ENCODE data around the gene CDC42EP1. TPM values are rescaled to one million over a fixed set of nuclear protein-coding genes. Genes with fewer than 3 reads are reported as not detected.

CDC42EP1 gene
- total and polyA plus RNA-seq, 2 experiments from 2014 or later = 83.8 to 122 TPM

DNA sequence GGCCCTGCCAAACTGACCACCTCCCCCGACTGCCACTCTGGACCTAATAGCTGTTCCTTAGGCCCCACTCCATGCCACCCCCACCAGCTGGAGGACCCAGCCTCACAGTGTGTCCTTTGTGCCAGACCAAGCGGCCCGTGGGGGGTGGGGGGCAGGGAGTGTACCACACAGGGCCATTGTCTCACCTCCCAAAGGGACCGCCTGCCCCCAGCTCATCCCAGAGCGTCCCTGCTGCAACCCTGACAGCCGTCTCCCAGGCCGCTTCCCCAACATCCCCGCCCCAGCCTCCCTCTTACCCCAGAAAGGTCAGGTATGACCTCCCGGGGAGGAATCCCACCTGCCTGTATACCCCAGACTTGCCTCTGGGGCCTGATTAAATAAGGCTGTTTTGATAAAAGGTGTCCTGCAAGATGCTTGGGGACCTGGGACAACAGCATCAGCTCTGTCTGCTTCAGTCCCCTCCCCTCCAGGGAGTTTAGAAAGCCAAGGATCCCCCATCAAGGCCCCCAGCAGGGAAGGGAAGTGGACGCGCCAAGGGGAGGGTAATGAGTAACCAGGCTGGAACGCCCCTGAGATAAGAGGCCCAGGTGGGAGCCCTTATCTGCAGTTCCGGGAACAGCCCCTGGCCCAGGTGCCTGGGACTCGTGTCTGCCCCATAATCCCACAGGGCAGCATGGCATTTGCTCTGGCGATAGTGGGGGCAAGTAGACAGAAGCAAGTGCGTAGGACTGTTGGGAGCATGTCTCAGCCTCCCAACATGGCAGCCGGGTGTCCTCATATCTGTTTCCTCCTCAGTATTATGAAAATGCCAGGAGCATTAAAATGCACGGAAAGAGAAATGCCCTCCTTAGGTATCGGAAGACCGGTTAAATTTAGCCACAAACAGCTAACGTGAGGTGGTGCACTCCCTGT is 9.0 kb downstream of the CDC42EP1 start:
- H3K27ac ChIP-seq = no peak overlapping the region
- H3K9me3 ChIP-seq (ENCODE audit: low read depth) = no peaks in the 10 kb centered on the region
- no peaks in the 10 kb centered on the region for H3K9me2 ChIP-seq (ENCODE audit: insufficient read depth)
- no peak for DNase-seq
- peaks cover 16% of the 10 kb centered on the region for H3K4me1 ChIP-seq (ENCODE audit: insufficient read depth)
- in situ Hi-C loops (cut with MboI) = no loop called here
- H3K27me3 ChIP-seq (replicated peaks; ENCODE audit: insufficient read depth) = no peaks in the 10 kb centered on the region
- H3K36me3 ChIP-seq (ENCODE audit: low read depth) = peaks cover 32% of the 10 kb centered on the region; the same call in 1 of the 2 replicates
- no peak overlapping the region for H3K9ac ChIP-seq
- TF ChIP-seq EZH2 (IDR thresholded peaks at IDR 0.05; ENCODE audit: insufficient read depth, poor library complexity, severe bottlenecking) (no peak), EZH2phosphoT487 (IDR thresholded peaks at IDR 0.05; ENCODE audit: insufficient read depth, low read depth) (no peak)
- H3F3A ChIP-seq (ENCODE audit: insufficient read depth) = peaks cover 57% of the 10 kb centered on the region
- peaks cover 63% of the 10 kb centered on the region for H3K79me2 ChIP-seq (ENCODE audit: insufficient read depth)
- WGBS, 2 experiments (ENCODE audit: low coverage in 1 of 2, low lambda C conversion rate in 2 of 2, missing lambda C conversion rate in 2 of 2) = 58 to 71% methylated on average over 16 to 21 of the region's 21 CpGs
- H3K4me3 ChIP-seq = no peak overlapping the region
- peaks cover 10% of the 10 kb centered on the region; the same call in 1 of the 2 replicates for H4K20me1 ChIP-seq (ENCODE audit: insufficient read depth)
- no peak overlapping the region for H2AFZ ChIP-seq
- H3K4me2 ChIP-seq (ENCODE audit: unreplicated experiment) = no peak overlapping the region

DNA sequence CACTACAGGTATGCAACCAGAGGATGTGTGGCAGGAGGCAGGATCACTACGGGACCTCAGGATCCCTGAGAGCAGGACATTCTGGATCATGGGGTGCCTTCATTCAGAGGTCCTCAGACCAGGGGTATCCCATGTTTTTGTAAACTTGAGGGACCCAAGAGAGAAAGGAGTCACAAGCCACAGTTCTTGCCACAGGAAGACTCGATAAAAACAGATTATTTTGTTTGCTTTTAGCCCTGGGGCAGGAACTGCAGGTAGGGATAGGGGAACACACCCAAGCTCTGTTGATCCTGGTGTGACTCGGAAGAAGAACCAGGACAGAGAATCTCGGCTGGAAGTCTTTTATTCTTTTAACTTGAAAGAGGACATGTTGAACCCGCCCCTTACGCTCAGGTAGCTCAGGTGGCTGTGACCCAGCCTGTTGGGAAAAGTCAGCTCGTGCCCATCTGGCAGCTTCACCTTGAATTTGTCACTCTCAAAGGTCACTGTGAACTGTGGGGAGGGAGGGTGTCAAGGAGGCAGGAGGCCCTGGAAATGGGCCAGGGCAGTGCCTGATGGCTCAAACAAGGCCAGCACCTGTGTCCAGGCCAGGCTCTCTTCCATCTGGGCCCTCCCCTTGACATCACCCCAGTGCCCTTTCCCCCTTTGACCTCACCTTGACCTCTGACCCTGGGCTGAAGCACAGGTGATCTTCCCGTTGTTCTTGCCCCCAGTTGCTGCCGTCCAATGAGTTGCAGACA is 9.8 kb downstream of the CDC42EP1 start:
- Histone ChIP-seq H3K4me2 (ENCODE audit: unreplicated experiment) (no peak overlapping the region), H3K36me3 (ENCODE audit: low read depth) (peaks cover 32% of the 10 kb centered on the region; the same call in 1 of the 2 replicates), H3K79me2 (ENCODE audit: insufficient read depth) (peaks cover 54% of the 10 kb centered on the region), H3K9ac (no peak overlapping the region), H3K9me2 (ENCODE audit: insufficient read depth) (no peaks in the 10 kb centered on the region), H3K27me3 (replicated peaks; ENCODE audit: insufficient read depth) (no peaks in the 10 kb centered on the region), H3K4me1 (ENCODE audit: insufficient read depth) (peaks cover 9% of the 10 kb centered on the region), H2AFZ (no peak overlapping the region), H3K4me3 (no peak overlapping the region), H4K20me1 (ENCODE audit: insufficient read depth) (peaks cover 7% of the 10 kb centered on the region; the same call in 1 of the 2 replicates), H3F3A (ENCODE audit: insufficient read depth) (peaks cover 49% of the 10 kb centered on the region), H3K9me3 (ENCODE audit: low read depth) (no peaks in the 10 kb centered on the region), H3K27ac (no peak overlapping the region)
- TF ChIP-seq EZH2phosphoT487 (IDR thresholded peaks at IDR 0.05; ENCODE audit: insufficient read depth, low read depth) (no peak), EZH2 (IDR thresholded peaks at IDR 0.05; ENCODE audit: insufficient read depth, poor library complexity, severe bottlenecking) (no peak)
- in situ Hi-C loops (cut with MboI) = no loop called here
- WGBS, 2 experiments (ENCODE audit: low coverage in 1 of 2, low lambda C conversion rate in 2 of 2, missing lambda C conversion rate in 2 of 2) = 79 to 83% methylated on average over 9 of the region's 9 CpGs
- no peak for DNase-seq

DNA sequence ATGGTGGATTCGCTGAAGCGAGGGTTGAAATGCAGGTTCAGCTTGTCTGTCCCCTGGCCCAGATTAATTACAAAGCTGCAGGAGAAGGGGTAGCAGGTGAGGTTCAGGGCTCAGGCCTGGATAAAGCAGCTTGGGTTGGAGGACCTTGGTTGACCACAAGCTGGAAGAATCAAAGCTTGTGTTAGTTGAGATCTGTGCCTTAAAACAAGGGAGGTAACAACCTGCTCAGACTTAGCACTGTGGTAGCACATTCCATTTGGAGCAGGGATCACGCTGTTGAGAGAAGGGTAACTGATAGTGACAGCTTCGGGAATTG is 10.3 kb downstream of the CDC42EP1 start:
- no peak overlapping the region for H2AFZ ChIP-seq
- no peaks in the 10 kb centered on the region for H3K9me3 ChIP-seq (ENCODE audit: low read depth)
- no peak overlapping the region for H3K27ac ChIP-seq
- no peak for DNase-seq
- H3K4me1 ChIP-seq (ENCODE audit: insufficient read depth) = peaks cover 9% of the 10 kb centered on the region
- in situ Hi-C loops (cut with MboI) = no loop called here
- no peak overlapping the region for H3K4me3 ChIP-seq
- WGBS, 2 experiments (ENCODE audit: low coverage in 1 of 2, low lambda C conversion rate in 2 of 2, missing lambda C conversion rate in 2 of 2) = 79 to 84% methylated on average over 4 of the region's 4 CpGs
- H3K4me2 ChIP-seq (ENCODE audit: unreplicated experiment) = no peak overlapping the region
- H3K27me3 ChIP-seq (replicated peaks; ENCODE audit: insufficient read depth) = no peaks in the 10 kb centered on the region
- H3K36me3 ChIP-seq (ENCODE audit: low read depth) = peaks cover 31% of the 10 kb centered on the region; the same call in 1 of the 2 replicates
- H3K9me2 ChIP-seq (ENCODE audit: insufficient read depth) = no peaks in the 10 kb centered on the region
- TF ChIP-seq EZH2 (IDR thresholded peaks at IDR 0.05; ENCODE audit: insufficient read depth, poor library complexity, severe bottlenecking) = no peak
- TF ChIP-seq EZH2phosphoT487 (IDR thresholded peaks at IDR 0.05; ENCODE audit: insufficient read depth, low read depth) = no peak
- peaks cover 44% of the 10 kb centered on the region for H3F3A ChIP-seq (ENCODE audit: insufficient read depth)
- peaks cover 7% of the 10 kb centered on the region; the same call in 1 of the 2 replicates for H4K20me1 ChIP-seq (ENCODE audit: insufficient read depth)
- H3K9ac ChIP-seq = no peak overlapping the region
- peaks cover 49% of the 10 kb centered on the region for H3K79me2 ChIP-seq (ENCODE audit: insufficient read depth)

DNA sequence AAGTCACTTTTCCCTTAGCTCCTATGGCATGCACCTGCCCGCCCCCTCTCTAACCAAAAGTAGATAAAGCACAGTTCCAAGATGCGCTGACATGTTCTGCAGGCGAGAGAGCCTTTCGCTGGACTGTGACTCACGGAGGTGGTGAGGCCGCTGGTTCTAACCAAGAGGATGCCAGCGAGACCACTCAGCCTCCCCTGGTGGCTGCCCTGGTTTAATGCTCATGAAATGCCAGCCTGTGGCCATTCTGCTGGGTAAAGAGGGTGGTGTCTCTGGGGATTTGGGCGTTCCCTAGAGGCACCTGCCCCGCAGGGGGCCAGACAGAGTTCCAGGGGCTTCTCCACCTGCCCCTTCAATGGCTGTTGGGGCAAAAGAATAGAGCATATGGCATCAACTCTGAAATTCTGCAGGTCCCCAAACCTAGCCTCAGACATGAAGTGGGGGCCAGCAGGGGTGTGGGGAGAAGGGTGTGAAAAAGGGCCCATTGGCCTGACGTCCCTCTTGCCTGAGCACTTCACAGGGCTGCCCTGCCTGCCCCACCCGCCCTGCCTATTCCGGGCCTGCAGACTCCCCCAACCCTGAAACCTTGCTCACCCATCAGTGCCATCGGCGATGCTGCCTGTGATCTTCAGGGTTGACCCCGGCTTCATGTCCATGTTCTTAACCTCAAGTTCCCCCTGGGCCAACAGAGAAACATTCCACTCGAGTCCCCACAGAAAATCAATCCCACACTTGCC is 11.1 kb downstream of the CDC42EP1 start:
- no peak for DNase-seq
- Histone ChIP-seq H3K27ac (no peak overlapping the region), H3K79me2 (ENCODE audit: insufficient read depth) (peaks cover 41% of the 10 kb centered on the region), H3K4me2 (ENCODE audit: unreplicated experiment) (no peak overlapping the region), H3K4me1 (ENCODE audit: insufficient read depth) (peaks cover 9% of the 10 kb centered on the region), H3K9me3 (ENCODE audit: low read depth) (no peaks in the 10 kb centered on the region), H3F3A (ENCODE audit: insufficient read depth) (peaks cover 42% of the 10 kb centered on the region), H3K27me3 (replicated peaks; ENCODE audit: insufficient read depth) (no peaks in the 10 kb centered on the region), H3K9ac (no peak overlapping the region), H2AFZ (no peak overlapping the region), H3K4me3 (no peak overlapping the region), H3K36me3 (ENCODE audit: low read depth) (peaks cover 24% of the 10 kb centered on the region; the same call in 1 of the 2 replicates), H3K9me2 (ENCODE audit: insufficient read depth) (no peaks in the 10 kb centered on the region), H4K20me1 (ENCODE audit: insufficient read depth) (peaks cover 7% of the 10 kb centered on the region; the same call in 1 of the 2 replicates)
- WGBS, 2 experiments (ENCODE audit: low coverage in 1 of 2, low lambda C conversion rate in 2 of 2, missing lambda C conversion rate in 2 of 2) = 73 to 76% methylated on average over 16 of the region's 16 CpGs
- in situ Hi-C loops (cut with MboI) = no loop called here
- no peak for TF ChIP-seq EZH2phosphoT487 (IDR thresholded peaks at IDR 0.05; ENCODE audit: insufficient read depth, low read depth)
- TF ChIP-seq EZH2 (IDR thresholded peaks at IDR 0.05; ENCODE audit: insufficient read depth, poor library complexity, severe bottlenecking) = no peak

Measured in GM23248 (cell line).